GM21367 (cell line): ENCODE measurements around the gene KNCN.

ENCODE experiments used
- ATAC-seq: cut with Tn5 transposase; IDR thresholded peaks from one replicate; pipeline ENCODE4 v1.9.1; 2021; ENCODE audit not compliant: unreplicated experiment

The KNCN gene

GRCh38 chr1:46544561-46545240 lies 6.7 kb downstream of the KNCN start:
- no peak for ATAC-seq

GRCh38 chr1:46543761-46544560 lies 7.5 kb downstream of the KNCN start:
- no peak for ATAC-seq

DNA sequence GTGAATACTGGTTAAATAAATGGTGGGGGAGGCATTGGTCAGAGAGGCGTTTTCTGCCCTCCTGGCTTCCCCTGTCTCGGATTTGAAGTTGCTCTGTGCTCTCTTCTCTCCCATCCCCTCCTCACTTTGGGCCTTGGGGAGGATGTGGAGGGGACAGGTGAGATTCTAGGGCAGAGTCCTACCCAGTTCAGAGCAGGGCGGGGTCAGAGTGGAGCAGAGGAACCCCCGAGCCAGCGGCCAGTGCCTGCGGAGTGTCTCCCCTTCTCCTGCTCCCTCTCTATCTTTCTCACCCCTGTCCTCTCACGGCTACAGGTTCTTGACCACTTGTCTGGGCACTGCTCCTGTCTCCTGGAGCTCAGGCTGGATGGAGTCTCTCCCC lies 8.1 kb downstream of the KNCN start:
- ATAC-seq: no peak

GRCh38 chr1:46539972-46540371 lies 11.5 kb downstream of the KNCN start:
- no peak for ATAC-seq

GRCh38 chr1:46538147-46538546 lies 13.3 kb downstream of the KNCN start:
- ATAC-seq: no peak

DNA sequence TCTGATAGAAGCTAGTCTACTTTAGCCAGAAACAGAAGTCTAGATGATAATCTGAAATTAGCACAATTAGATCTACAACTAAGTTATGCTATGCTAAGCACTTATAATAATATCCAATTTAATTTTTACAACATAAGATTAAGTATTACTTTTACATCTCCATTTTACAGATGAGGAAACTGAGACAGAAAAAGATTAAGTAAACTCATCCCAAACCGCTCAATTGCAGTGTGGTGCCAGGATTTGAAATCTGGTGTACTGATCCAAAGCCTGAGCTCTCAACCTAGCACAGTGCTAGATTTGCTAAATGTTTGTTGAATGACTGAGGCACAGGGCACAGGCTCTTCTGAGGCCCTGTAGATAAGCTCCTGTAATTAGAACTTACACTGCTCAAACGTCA lies 13.8 kb downstream of the KNCN start:
- ATAC-seq: no peak

- ATAC-seq: no peak
These were observed 14.9 kb downstream of the KNCN start for GRCh38 chr1:46536527-46536926.

GRCh38 chr1:46535063-46535462 lies 16.4 kb downstream of the KNCN start:
- ATAC-seq: no peak

GRCh38 chr1:46533179-46533864 lies 18.1 kb downstream of the KNCN start:
- ATAC-seq: no peak

DNA sequence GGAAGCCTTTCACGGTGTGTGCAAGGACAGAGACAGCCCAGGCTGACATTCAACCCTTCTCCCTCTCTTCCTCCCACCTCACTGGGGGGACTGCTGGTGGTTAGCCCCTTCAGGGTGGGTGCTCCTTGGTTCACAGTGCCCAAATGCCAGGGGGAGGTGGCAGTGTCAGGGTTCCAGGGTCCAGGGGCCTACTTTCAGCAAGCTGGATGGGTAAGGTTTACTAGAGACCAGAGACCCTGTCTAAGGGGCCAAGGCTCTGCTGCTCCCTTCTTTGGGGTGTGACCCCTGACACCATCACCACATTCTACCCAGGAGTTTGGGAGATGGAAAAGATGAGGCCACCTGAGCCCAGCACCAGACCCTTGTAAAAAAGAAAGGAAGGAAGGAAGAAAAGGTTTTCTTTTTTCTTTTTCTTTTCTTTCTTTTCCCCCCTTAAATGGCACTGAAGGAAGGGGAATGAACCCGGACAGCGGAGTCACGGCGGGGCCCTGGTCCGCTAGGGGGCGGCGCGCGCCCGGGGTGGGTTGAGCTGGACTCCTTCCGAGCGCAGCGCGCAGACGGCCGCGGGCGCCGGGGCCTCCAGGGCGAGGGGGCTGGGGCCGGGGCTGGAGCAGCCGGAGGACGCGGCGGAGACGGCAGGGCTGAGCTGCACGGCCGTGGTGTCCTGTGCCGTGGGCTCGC lies 18.8 kb downstream of the KNCN start:
- ATAC-seq: no peak

GRCh38 chr1:46532095-46532494 lies 19.4 kb downstream of the KNCN start:
- no peak for ATAC-seq

- no peak for ATAC-seq
These were observed 20.5 kb downstream of the KNCN start for GRCh38 chr1:46530791-46531409.

DNA sequence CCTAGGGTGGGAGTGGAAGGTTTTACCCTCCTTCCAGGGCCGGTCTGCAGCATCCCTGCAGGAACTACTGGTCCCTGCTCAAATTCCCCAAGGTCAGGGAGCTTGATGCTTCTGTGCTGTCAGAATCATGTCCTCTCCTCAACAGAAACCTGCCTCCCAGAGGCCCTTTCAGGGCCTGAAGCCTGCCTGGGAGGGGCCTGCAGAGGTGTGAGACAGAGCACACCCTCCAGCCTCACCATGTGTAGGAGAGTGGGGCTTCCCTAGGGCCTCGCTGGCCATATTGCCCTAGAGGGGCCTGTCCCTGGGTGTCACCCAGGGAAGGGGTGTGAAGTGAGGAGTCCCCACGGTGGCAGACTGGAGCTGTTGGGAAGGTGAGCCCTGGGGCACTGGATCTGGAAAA lies 21.1 kb downstream of the KNCN start:
- ATAC-seq: no peak

- ATAC-seq: no peak
These were observed 22.3 kb downstream of the KNCN start for GRCh38 chr1:46529031-46529630.

GRCh38 chr1:46528297-46528955 lies 23.0 kb downstream of the KNCN start:
- no peak for ATAC-seq

GRCh38 chr1:46527474-46528296 lies 23.8 kb downstream of the KNCN start:
- ATAC-seq: no peak

DNA sequence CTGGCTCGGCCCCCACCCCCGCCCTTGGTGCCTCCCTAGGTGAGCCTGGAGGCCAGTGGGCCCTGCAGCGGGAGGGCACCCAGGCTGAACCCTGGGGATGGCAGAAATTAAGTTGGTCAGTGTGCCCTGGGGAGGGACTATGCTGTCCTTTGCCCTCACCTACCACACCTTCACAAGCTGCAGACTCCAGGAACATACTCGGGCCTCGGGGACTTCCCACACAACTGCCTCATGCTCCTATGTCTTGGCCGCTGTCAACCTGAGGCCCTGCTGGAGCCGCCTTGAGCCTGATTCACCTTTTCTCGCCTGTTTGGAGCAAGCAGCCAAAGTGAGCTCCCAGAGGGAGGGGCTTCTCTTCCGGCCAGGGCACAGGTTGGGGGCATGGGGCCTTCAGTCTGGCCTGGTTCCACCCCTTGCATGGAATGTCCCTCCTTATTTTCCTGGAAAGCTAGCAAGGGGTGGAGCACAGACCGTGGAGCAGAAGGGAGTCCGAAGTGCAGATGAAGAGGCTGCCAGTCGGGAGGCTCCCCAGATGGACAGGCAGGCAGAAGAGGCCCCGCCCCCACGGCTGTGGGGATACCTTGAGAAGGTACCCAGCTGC lies 24.7 kb downstream of the KNCN start:
- ATAC-seq: no peak

- ATAC-seq: no peak
These were observed 25.3 kb downstream of the KNCN start for GRCh38 chr1:46526013-46526690.
